Measurements from ENCODE around the gene KCNN4.

- TF ChIP-seq EZH2phosphoT487 (IDR thresholded peaks at IDR 0.05; ENCODE audit: borderline replicate concordance) = no peak
- no peak for TF ChIP-seq CTCF (conservative IDR thresholded peaks at IDR 0.05; ENCODE audit: low read length)
Measured at GRCh38 chr19:43820884-43821215, 40.1 kb upstream of the KCNN4 start.

Data from Loucy (cell line).